Neural cell (in vitro differentiated cells): ENCODE data around the gene TAS2R50. TPM values are rescaled to one million over a fixed set of nuclear protein-coding genes. Genes with fewer than 3 reads are reported as not detected.

Source experiments
- H2AFZ ChIP-seq: fragments of 200-600, 300-800 bp; sonication (generic), shearing (Covaris generic); 2 replicates; pipeline ENCODE4 v1.6.0; 2014; ENCODE audit warnings: low read depth, mild to moderate bottlenecking, antibody characterized with exemption, low read length, moderate library complexity
- H3F3A ChIP-seq: fragments of 200-600 bp; shearing (Covaris generic); 2 replicates; pipeline ENCODE4 v1.6.1; 2016; ENCODE audit warnings: mild to moderate bottlenecking, moderate library complexity, mixed read lengths, antibody characterized with exemption, low read length; ENCODE audit not compliant: insufficient read depth, poor library complexity, severe bottlenecking
- H3K27ac ChIP-seq: fragments of 200-600, 300-800 bp; sonication (generic), shearing (Covaris generic); 2 replicates; pipeline ENCODE4 v1.5.1; 2014; ENCODE audit warnings: mild to moderate bottlenecking, low read length, moderate library complexity
- H3K27me3 ChIP-seq: fragments of 300-800, 200-600 bp; sonication (generic), shearing (Covaris generic); 2 replicates; pipeline ENCODE4 v1.6.0; 2014; ENCODE audit warnings: mild to moderate bottlenecking, low read depth, low read length, moderate library complexity; ENCODE audit not compliant: insufficient read depth
- H3K36me3 ChIP-seq: fragments of 300-800, 200-600 bp; sonication (generic), shearing (Covaris generic); 2 replicates; pipeline ENCODE4 v1.5.1; 2014; ENCODE audit warnings: mild to moderate bottlenecking, antibody characterized with exemption, low read length, moderate library complexity; ENCODE audit not compliant: insufficient read depth
- H3K4me2 ChIP-seq: fragments of 300-800, 200-600 bp; sonication (generic), shearing (Covaris generic); 2 replicates; pipeline ENCODE4 v1.6.0; 2014; ENCODE audit warnings: mild to moderate bottlenecking, low read length
- H3K4me3 ChIP-seq: fragments of 300-800, 200-600 bp; sonication (generic), shearing (Covaris generic); 2 replicates; pipeline ENCODE4 v1.5.1; 2014; ENCODE audit warnings: mild to moderate bottlenecking, low read length, moderate library complexity
- H3K79me2 ChIP-seq: fragments of 200-600 bp; shearing (Covaris generic); replicated peaks from 2 replicates; pipeline ENCODE4 v1.6.0; 2014; ENCODE audit warnings: mild to moderate bottlenecking, low read length, moderate library complexity; ENCODE audit not compliant: insufficient read depth
- H3K9ac ChIP-seq: fragments of 300-800, 200-600 bp; sonication (generic), shearing (Covaris generic); 2 replicates; pipeline ENCODE4 v1.6.1; 2016; ENCODE audit warnings: mild to moderate bottlenecking, low read length, mixed read lengths
- H3K9me2 ChIP-seq: fragments of 200-600 bp; shearing (Covaris generic); 2 replicates; pipeline ENCODE4 v1.6.1; 2016; ENCODE audit warnings: mild to moderate bottlenecking, low read length, mixed read lengths; ENCODE audit not compliant: insufficient read depth
- H3K9me3 ChIP-seq: fragments of 200-600, 300-800 bp; sonication (generic), shearing (Covaris generic); 2 replicates; pipeline ENCODE4 v1.6.1; 2016; ENCODE audit warnings: mild to moderate bottlenecking, mixed run types, low read length, moderate library complexity, mixed read lengths
- H4K20me1 ChIP-seq: fragments of 200-600 bp; shearing (Covaris generic); 2 replicates; pipeline ENCODE4 v1.6.1; 2016; ENCODE audit warnings: mild to moderate bottlenecking, mixed run types; ENCODE audit not compliant: insufficient read depth
- EP300 ChIP-seq: fragments of 450-650 bp; conservative IDR thresholded peaks from 2 replicates; pipeline ENCODE4 v1.6.1; 2014; ENCODE audit warnings: antibody characterized with exemption, mild to moderate bottlenecking, moderate library complexity; ENCODE audit not compliant: poor library complexity, severe bottlenecking
- EZH2 ChIP-seq: fragments of 200-600, 300-800 bp; shearing (Covaris generic), sonication (generic); IDR thresholded peaks from 2 replicates; pipeline ENCODE4 v1.6.1; 2014; ENCODE audit warnings: antibody characterized with exemption, low read length, borderline replicate concordance, mild to moderate bottlenecking; ENCODE audit not compliant: insufficient read depth, poor library complexity, severe bottlenecking
- MXI1 ChIP-seq: fragments of 450-650 bp; conservative IDR thresholded peaks from 2 replicates; pipeline ENCODE4 v1.6.1; 2014; ENCODE audit warnings: antibody characterized with exemption, mild to moderate bottlenecking; ENCODE audit not compliant: poor library complexity, severe bottlenecking
- POLR2AphosphoS5 ChIP-seq: IDR thresholded peaks from 2 replicates; pipeline ENCODE4 v1.6.1; 2012
- RAD21 ChIP-seq: fragments of 450-650 bp; conservative IDR thresholded peaks from 2 replicates; pipeline ENCODE4 v1.6.1; 2014; ENCODE audit warnings: antibody characterized with exemption, mild to moderate bottlenecking, moderate library complexity
- SMC3 ChIP-seq: fragments of 450-650 bp; conservative IDR thresholded peaks from 2 replicates; pipeline ENCODE4 v1.6.1; 2014; ENCODE audit warnings: antibody characterized with exemption, mild to moderate bottlenecking, moderate library complexity; ENCODE audit not compliant: poor library complexity
- TAF1 ChIP-seq: IDR thresholded peaks from 2 replicates; pipeline ENCODE4 v1.6.1; 2012; ENCODE audit warnings: low read depth
- polyA plus RNA-seq: library from polyadenylated mRNA; depleted of rRNA; stranded (reverse); fragments of >200 nt; gene quantifications from 2 replicates; pipeline ENCODE4 v1.2.3, GENCODE V29; 2014
- TF ChIP-seq, protein P1 (sequence below): fragments of 450-650 bp; IDR thresholded peaks from 2 replicates; pipeline ENCODE4 v1.5.1; 2014; ENCODE audit warnings: antibody characterized with exemption, mild to moderate bottlenecking, moderate library complexity; ENCODE audit not compliant: poor library complexity, severe bottlenecking
- TF ChIP-seq, protein P2 (sequence below): IDR thresholded peaks from 2 replicates; pipeline ENCODE4 v1.6.1; 2012; ENCODE audit warnings: borderline replicate concordance

TAS2R50 gene
- polyA plus RNA-seq, 1 donor from 2014 or later, result not detected

- Histone ChIP-seq H3K27me3 (no peaks in the 10 kb centered on the region), H3K9ac (no peak within 1 kb of the TSS), H4K20me1 (no peaks in the 10 kb centered on the region), H3K36me3 (peaks cover 4% of the 10 kb centered on the region), H3K4me2 (no peak within 1 kb of the TSS), H3K9me3 (no peaks in the 10 kb centered on the region), H3K4me3 (no peak within 1 kb of the TSS), H3F3A (no peaks in the 10 kb centered on the region), H2AFZ (no peak within 1 kb of the TSS), H3K9me2 (no peaks in the 10 kb centered on the region), H3K27ac (no peak within 1 kb of the TSS), H3K79me2 (no peaks in the 10 kb centered on the region)
- TF ChIP-seq RAD21, result no peak
These were observed 11.5 kb upstream of the TAS2R50 start, which contains the start of gene TAS2R20 for GRCh38 chr12:10998204-10998603. TSS of gene TAS2R20 (minus strand) at chr12:10998304. CDS start at chr12:10997875, 429 bp downstream.

DNA sequence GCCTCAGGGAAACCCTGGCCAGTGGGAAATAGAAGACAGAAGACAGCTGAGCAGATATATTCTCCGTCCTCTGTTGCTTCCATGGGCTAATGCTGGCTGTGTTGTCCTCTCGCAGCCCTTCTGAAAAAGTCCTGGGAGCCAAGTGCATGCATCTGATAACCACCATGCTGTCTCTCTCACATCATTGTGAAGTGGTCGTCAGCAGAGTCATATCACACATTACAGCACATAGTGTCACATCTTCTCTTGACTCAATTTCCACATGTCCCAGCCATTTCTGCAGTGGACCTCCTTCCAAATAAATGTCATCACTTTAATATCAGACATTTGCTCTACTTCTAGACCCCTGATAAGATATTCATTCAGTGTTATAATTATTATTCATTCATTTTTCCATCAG is 7.6 kb upstream of the TAS2R50 start:
- Histone ChIP-seq H4K20me1 (no peaks in the 10 kb centered on the region), H3K79me2 (no peaks in the 10 kb centered on the region), H3K4me3 (no peak overlapping the region), H3K9ac (no peak overlapping the region), H3K4me2 (no peak overlapping the region), H3K27ac (no peak overlapping the region), H3F3A (no peaks in the 10 kb centered on the region), H3K9me2 (no peaks in the 10 kb centered on the region), H3K36me3 (no peaks in the 10 kb centered on the region), H3K27me3 (no peaks in the 10 kb centered on the region), H2AFZ (no peak overlapping the region), H3K9me3 (no peaks in the 10 kb centered on the region)
- TF ChIP-seq MXI1 (no peak), POLR2AphosphoS5 (no peak), SMC3 (no peak), EP300 (no peak), RAD21 (no peak), EZH2 (no peak), TAF1 (no peak)
- TF ChIP-seq, protein P1, sequence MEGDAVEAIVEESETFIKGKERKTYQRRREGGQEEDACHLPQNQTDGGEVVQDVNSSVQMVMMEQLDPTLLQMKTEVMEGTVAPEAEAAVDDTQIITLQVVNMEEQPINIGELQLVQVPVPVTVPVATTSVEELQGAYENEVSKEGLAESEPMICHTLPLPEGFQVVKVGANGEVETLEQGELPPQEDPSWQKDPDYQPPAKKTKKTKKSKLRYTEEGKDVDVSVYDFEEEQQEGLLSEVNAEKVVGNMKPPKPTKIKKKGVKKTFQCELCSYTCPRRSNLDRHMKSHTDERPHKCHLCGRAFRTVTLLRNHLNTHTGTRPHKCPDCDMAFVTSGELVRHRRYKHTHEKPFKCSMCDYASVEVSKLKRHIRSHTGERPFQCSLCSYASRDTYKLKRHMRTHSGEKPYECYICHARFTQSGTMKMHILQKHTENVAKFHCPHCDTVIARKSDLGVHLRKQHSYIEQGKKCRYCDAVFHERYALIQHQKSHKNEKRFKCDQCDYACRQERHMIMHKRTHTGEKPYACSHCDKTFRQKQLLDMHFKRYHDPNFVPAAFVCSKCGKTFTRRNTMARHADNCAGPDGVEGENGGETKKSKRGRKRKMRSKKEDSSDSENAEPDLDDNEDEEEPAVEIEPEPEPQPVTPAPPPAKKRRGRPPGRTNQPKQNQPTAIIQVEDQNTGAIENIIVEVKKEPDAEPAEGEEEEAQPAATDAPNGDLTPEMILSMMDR, result no peak
- TF ChIP-seq, protein P2, sequence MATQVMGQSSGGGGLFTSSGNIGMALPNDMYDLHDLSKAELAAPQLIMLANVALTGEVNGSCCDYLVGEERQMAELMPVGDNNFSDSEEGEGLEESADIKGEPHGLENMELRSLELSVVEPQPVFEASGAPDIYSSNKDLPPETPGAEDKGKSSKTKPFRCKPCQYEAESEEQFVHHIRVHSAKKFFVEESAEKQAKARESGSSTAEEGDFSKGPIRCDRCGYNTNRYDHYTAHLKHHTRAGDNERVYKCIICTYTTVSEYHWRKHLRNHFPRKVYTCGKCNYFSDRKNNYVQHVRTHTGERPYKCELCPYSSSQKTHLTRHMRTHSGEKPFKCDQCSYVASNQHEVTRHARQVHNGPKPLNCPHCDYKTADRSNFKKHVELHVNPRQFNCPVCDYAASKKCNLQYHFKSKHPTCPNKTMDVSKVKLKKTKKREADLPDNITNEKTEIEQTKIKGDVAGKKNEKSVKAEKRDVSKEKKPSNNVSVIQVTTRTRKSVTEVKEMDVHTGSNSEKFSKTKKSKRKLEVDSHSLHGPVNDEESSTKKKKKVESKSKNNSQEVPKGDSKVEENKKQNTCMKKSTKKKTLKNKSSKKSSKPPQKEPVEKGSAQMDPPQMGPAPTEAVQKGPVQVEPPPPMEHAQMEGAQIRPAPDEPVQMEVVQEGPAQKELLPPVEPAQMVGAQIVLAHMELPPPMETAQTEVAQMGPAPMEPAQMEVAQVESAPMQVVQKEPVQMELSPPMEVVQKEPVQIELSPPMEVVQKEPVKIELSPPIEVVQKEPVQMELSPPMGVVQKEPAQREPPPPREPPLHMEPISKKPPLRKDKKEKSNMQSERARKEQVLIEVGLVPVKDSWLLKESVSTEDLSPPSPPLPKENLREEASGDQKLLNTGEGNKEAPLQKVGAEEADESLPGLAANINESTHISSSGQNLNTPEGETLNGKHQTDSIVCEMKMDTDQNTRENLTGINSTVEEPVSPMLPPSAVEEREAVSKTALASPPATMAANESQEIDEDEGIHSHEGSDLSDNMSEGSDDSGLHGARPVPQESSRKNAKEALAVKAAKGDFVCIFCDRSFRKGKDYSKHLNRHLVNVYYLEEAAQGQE, result no peak

DNA sequence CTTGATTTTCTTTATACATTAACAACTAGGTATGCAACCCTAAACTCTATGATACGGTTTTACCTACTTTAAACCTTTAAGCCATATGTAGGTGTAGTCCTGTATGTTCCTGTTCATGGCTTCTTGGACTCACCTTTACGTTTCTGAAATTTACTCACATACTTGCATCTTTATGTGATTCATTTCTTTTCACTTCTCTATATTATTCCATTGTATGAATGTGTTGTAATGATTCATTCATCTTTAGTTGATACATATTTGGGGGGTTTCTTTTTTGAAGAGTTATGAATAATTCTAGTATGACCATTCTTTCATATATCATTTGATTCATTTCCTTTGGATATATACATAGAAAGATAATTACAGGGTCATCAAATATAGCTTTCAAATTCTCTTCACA is 2.4 kb upstream of the TAS2R50 start:
- no peak for TF ChIP-seq POLR2AphosphoS5
- TF ChIP-seq, protein P2, result no peak
- TF ChIP-seq EZH2, result no peak
- no peak for TF ChIP-seq SMC3
- TF ChIP-seq, protein P1, result no peak
- TF ChIP-seq EP300, result no peak
- TF ChIP-seq MXI1, result no peak
- TF ChIP-seq RAD21, result no peak
- TF ChIP-seq TAF1, result no peak
- no peak overlapping the region for H2AFZ ChIP-seq
- H3K9ac ChIP-seq, result no peak overlapping the region
- H3K79me2 ChIP-seq, result no peaks in the 10 kb centered on the region
- H3K4me3 ChIP-seq, result no peak overlapping the region
- no peak overlapping the region for H3K4me2 ChIP-seq
- H3F3A ChIP-seq, result no peaks in the 10 kb centered on the region
- H3K27me3 ChIP-seq, result no peaks in the 10 kb centered on the region
- H3K9me3 ChIP-seq, result no peaks in the 10 kb centered on the region
- H3K9me2 ChIP-seq, result no peaks in the 10 kb centered on the region
- no peaks in the 10 kb centered on the region for H4K20me1 ChIP-seq
- H3K27ac ChIP-seq, result no peak overlapping the region
- no peaks in the 10 kb centered on the region for H3K36me3 ChIP-seq
